ENCODE measurements around the gene GABPB1.

Gene GABPB1

DNA sequence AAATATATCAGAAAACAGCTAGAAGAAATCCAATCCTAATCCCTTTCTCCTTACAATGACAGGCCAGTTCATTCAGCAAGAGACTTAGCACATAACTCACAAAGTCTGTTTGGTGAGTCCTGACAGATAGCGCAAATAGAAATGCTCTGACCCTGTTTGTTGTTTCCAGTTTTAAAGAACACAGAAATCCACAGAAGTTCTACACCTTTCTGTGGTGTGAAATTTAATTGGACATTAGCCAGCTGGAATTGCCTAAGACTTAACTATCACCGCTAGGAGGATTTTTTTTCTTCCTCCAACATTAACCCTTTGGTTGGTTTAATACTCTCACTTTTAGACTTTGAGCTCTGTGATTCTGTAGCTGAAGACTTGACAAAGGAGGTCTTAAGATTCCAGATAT lies 120.2 kb downstream of the GABPB1 start:
- H3K4me2 ChIP-seq = no peak overlapping the region
- no peak overlapping the region for H3K4me3 ChIP-seq
- TF ChIP-seq Cebpa-rat (IDR thresholded peaks at IDR 0.05) = no peak
- no peak overlapping the region for H3K27ac ChIP-seq
- H4K20me1 ChIP-seq = no peaks in the 10 kb centered on the region
- no peak overlapping the region for H3K9ac ChIP-seq
- H3K36me3 ChIP-seq = peaks cover 69% of the 10 kb centered on the region
- peaks cover 7% of the 10 kb centered on the region; the same call in 1 of the 2 replicates for H3K4me1 ChIP-seq
- H3K9me3 ChIP-seq = no peaks in the 10 kb centered on the region
- no peaks in the 10 kb centered on the region for H3K27me3 ChIP-seq

- TF ChIP-seq Cebpa-rat (IDR thresholded peaks at IDR 0.05) = no peak
- H3K4me1 ChIP-seq = peaks cover 7% of the 10 kb centered on the region; the same call in 1 of the 2 replicates
- H3K4me2 ChIP-seq = no peak overlapping the region
- H3K4me3 ChIP-seq = no peak overlapping the region
- no peaks in the 10 kb centered on the region for H4K20me1 ChIP-seq
- H3K9me3 ChIP-seq = no peaks in the 10 kb centered on the region
- H3K36me3 ChIP-seq = peaks cover 84% of the 10 kb centered on the region
- H3K27ac ChIP-seq = no peak overlapping the region
- H3K27me3 ChIP-seq = no peaks in the 10 kb centered on the region
- no peak overlapping the region for H3K9ac ChIP-seq
These were observed 121.7 kb downstream of the GABPB1 start for GRCh38 chr15:50233192-50233736.

GRCh38 chr15:50232791-50233190 lies 122.2 kb downstream of the GABPB1 start:
- Histone ChIP-seq H3K4me3 (no peak overlapping the region), H3K9ac (no peak overlapping the region), H3K4me1 (peaks cover 7% of the 10 kb centered on the region; the same call in 1 of the 2 replicates), H4K20me1 (no peaks in the 10 kb centered on the region), H3K9me3 (no peaks in the 10 kb centered on the region), H3K4me2 (no peak overlapping the region), H3K27me3 (no peaks in the 10 kb centered on the region), H3K36me3 (peaks cover 87% of the 10 kb centered on the region), H3K27ac (no peak overlapping the region)
- no peak for TF ChIP-seq Cebpa-rat (IDR thresholded peaks at IDR 0.05)

- no peak overlapping the region for H3K4me2 ChIP-seq
- peaks cover 89% of the 10 kb centered on the region for H3K36me3 ChIP-seq
- no peak for TF ChIP-seq Cebpa-rat (IDR thresholded peaks at IDR 0.05)
- no peaks in the 10 kb centered on the region for H3K9me3 ChIP-seq
- H4K20me1 ChIP-seq = no peaks in the 10 kb centered on the region
- no peak overlapping the region for H3K9ac ChIP-seq
- no peaks in the 10 kb centered on the region for H3K27me3 ChIP-seq
- H3K4me3 ChIP-seq = no peak overlapping the region
- no peak overlapping the region for H3K27ac ChIP-seq
- H3K4me1 ChIP-seq = peaks cover 7% of the 10 kb centered on the region; the same call in 1 of the 2 replicates
These were observed 123.2 kb downstream of the GABPB1 start for GRCh38 chr15:50231761-50232160.

- Histone ChIP-seq H3K4me3 (no peak overlapping the region), H3K27me3 (no peaks in the 10 kb centered on the region), H3K9ac (no peak overlapping the region), H3K9me3 (no peaks in the 10 kb centered on the region), H3K4me1 (peaks cover 7% of the 10 kb centered on the region; the same call in 1 of the 2 replicates), H3K4me2 (no peak overlapping the region), H4K20me1 (no peaks in the 10 kb centered on the region), H3K27ac (no peak overlapping the region), H3K36me3 (peaks cover 80% of the 10 kb centered on the region)
- no peak for TF ChIP-seq Cebpa-rat (IDR thresholded peaks at IDR 0.05)
These were observed 125.7 kb downstream of the GABPB1 start for GRCh38 chr15:50229336-50229735.

GRCh38 chr15:50228866-50229265 lies 126.1 kb downstream of the GABPB1 start:
- Histone ChIP-seq H4K20me1 (no peaks in the 10 kb centered on the region), H3K4me1 (peaks cover 7% of the 10 kb centered on the region; the same call in 1 of the 2 replicates), H3K9ac (no peak overlapping the region), H3K9me3 (no peaks in the 10 kb centered on the region), H3K27me3 (no peaks in the 10 kb centered on the region), H3K4me3 (no peak overlapping the region), H3K27ac (no peak overlapping the region), H3K4me2 (no peak overlapping the region), H3K36me3 (peaks cover 80% of the 10 kb centered on the region)
- TF ChIP-seq Cebpa-rat (IDR thresholded peaks at IDR 0.05) = no peak

GRCh38 chr15:50227076-50227475 lies 127.9 kb downstream of the GABPB1 start:
- Histone ChIP-seq H3K9me3 (no peaks in the 10 kb centered on the region), H4K20me1 (no peaks in the 10 kb centered on the region), H3K27ac (no peak overlapping the region), H3K9ac (no peak overlapping the region), H3K36me3 (peaks cover 78% of the 10 kb centered on the region), H3K4me1 (peaks cover 11% of the 10 kb centered on the region), H3K4me3 (no peak overlapping the region), H3K4me2 (no peak overlapping the region), H3K27me3 (no peaks in the 10 kb centered on the region)
- TF ChIP-seq Cebpa-rat (IDR thresholded peaks at IDR 0.05) = no peak

- peaks cover 78% of the 10 kb centered on the region for H3K36me3 ChIP-seq
- H4K20me1 ChIP-seq = no peaks in the 10 kb centered on the region
- H3K9ac ChIP-seq = no peak overlapping the region
- H3K9me3 ChIP-seq = no peaks in the 10 kb centered on the region
- H3K27ac ChIP-seq = no peak overlapping the region
- peaks cover 11% of the 10 kb centered on the region for H3K4me1 ChIP-seq
- H3K27me3 ChIP-seq = no peaks in the 10 kb centered on the region
- no peak overlapping the region for H3K4me3 ChIP-seq
- H3K4me2 ChIP-seq = no peak overlapping the region
- TF ChIP-seq Cebpa-rat (IDR thresholded peaks at IDR 0.05) = no peak; the same call in 1 of the 2 replicates
These were observed 129.1 kb downstream of the GABPB1 start for GRCh38 chr15:50225938-50226337.

Measured in BLaER1 (cell line).